Measurements from ENCODE around the gene SP1. TPM values are rescaled to one million over a fixed set of nuclear protein-coding genes. Genes with fewer than 3 reads are reported as not detected.

The SP1 gene
- total RNA-seq, 1 experiment from 2014 or later, result 78.4 TPM

DNA sequence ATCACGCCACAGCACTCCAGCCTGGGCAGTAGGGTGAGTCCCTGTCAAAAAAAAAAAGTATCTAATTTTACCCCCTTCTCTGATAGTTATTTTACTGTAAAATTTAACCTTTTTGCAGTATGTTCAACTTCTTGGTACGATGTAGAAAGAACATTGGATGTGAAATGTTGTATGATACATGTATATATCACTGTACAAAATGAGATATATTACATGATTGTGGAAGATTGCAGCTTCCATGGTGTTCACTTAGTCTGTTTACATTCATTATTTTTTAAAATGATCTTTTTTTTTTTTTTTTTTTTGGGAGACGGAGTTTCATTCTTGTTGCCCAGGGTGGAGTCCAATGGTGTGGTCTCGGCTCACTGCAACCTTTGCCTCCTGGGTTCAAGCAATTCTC lies 9.0 kb downstream of the SP1 start:
- Histone ChIP-seq H3K4me3 (ENCODE audit: low read depth, low read length, poor library complexity, severe bottlenecking) (no peak overlapping the region), H3K27ac (ENCODE audit: low read depth, low read length, poor library complexity, severe bottlenecking) (peak overlapping the region; percentile 60), H3K9me3 (ENCODE audit: low read depth, low read length, poor library complexity, severe bottlenecking) (no peaks in the 10 kb centered on the region), H3K4me1 (ENCODE audit: insufficient read depth, low read length, poor library complexity, severe bottlenecking) (peaks cover 47% of the 10 kb centered on the region), H3K27me3 (replicated peaks; ENCODE audit: insufficient read depth, low read depth, low read length, poor library complexity) (no peaks in the 10 kb centered on the region), H3K36me3 (ENCODE audit: insufficient read depth, low read length, poor library complexity, severe bottlenecking) (peaks cover 32% of the 10 kb centered on the region)
- intact Hi-C loops (cut with micrococcal nuclease; ENCODE audit: unreplicated experiment), result no loop called here
- no peak for DNase-seq (ENCODE audit: low spot score)
- ChIA-PET POLR2A (ENCODE audit: low non-redundant PET) (no interaction called here), CTCF (interaction anchor here (0.7 kb wide), 1 partner anchor 94 kb away, joined by 6 read pairs; no protein-coding TSS in a partner anchor)
- no TSS peak for BruUV-seq (replicated peaks)
- TF ChIP-seq, protein P1, sequence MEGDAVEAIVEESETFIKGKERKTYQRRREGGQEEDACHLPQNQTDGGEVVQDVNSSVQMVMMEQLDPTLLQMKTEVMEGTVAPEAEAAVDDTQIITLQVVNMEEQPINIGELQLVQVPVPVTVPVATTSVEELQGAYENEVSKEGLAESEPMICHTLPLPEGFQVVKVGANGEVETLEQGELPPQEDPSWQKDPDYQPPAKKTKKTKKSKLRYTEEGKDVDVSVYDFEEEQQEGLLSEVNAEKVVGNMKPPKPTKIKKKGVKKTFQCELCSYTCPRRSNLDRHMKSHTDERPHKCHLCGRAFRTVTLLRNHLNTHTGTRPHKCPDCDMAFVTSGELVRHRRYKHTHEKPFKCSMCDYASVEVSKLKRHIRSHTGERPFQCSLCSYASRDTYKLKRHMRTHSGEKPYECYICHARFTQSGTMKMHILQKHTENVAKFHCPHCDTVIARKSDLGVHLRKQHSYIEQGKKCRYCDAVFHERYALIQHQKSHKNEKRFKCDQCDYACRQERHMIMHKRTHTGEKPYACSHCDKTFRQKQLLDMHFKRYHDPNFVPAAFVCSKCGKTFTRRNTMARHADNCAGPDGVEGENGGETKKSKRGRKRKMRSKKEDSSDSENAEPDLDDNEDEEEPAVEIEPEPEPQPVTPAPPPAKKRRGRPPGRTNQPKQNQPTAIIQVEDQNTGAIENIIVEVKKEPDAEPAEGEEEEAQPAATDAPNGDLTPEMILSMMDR (conservative IDR thresholded peaks at IDR 0.05; ENCODE audit: low read depth, low read length), result no peak
- TF ChIP-seq EZH2 (IDR thresholded peaks at IDR 0.05; ENCODE audit: borderline replicate concordance, low read depth, low read length, poor library complexity, severe bottlenecking), result no peak

DNA sequence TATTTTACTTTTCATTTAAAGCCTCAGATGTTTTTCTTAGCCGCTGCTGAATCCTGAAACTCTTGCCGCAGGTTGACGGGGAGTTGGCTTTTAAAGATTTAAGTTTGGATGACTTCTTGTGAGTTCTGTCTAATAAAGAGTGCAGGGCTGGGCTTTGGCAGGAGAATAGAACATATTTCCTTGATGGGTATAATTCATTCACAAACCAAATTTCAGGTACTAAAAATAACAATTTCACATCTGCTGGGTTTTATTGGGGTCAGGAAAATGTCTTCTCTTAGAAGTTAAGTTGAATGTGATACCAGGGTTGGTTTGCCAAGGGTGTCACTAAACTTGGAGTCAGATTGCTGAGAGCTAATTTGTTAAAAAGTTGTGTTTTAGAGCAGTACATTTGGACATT lies 9.7 kb downstream of the SP1 start:
- Histone ChIP-seq H3K27ac (ENCODE audit: low read depth, low read length, poor library complexity, severe bottlenecking) (peak overlapping the region; percentile 7), H3K4me3 (ENCODE audit: low read depth, low read length, poor library complexity, severe bottlenecking) (no peak overlapping the region), H3K9me3 (ENCODE audit: low read depth, low read length, poor library complexity, severe bottlenecking) (no peaks in the 10 kb centered on the region), H3K4me1 (ENCODE audit: insufficient read depth, low read length, poor library complexity, severe bottlenecking) (peaks cover 47% of the 10 kb centered on the region), H3K36me3 (ENCODE audit: insufficient read depth, low read length, poor library complexity, severe bottlenecking) (peaks cover 28% of the 10 kb centered on the region), H3K27me3 (replicated peaks; ENCODE audit: insufficient read depth, low read depth, low read length, poor library complexity) (no peaks in the 10 kb centered on the region)
- no TSS peak for BruUV-seq (replicated peaks)
- ChIA-PET POLR2A (ENCODE audit: low non-redundant PET) (no interaction called here), CTCF (no interaction called here)
- intact Hi-C loops (cut with micrococcal nuclease; ENCODE audit: unreplicated experiment), result no loop called here
- DNase-seq (ENCODE audit: low spot score), result no peak
- TF ChIP-seq, protein P1 (conservative IDR thresholded peaks at IDR 0.05; ENCODE audit: low read depth, low read length), result no peak
- TF ChIP-seq EZH2 (IDR thresholded peaks at IDR 0.05; ENCODE audit: borderline replicate concordance, low read depth, low read length, poor library complexity, severe bottlenecking), result no peak

DNA sequence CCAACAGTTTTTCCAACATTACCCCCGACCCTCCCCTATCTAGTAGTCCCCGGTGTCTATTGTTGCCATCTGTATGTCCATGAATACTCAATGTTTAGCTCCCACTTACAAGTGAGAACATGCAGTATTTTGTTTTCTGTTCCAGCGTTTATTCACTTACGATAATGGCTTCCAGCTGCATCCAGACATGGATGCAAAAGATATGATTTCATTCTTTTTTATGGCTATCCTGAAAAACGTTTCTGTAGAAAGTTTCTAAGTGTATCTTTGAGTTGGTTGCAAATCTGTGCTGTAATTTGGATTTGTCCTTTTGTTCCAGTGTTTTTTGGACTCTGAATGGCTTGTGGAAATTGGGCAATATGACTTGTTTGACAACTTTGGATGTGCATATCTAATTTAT lies 11.7 kb downstream of the SP1 start:
- CTCF ChIA-PET, result no interaction called here
- TF ChIP-seq, protein P1 (conservative IDR thresholded peaks at IDR 0.05; ENCODE audit: low read depth, low read length), result no peak
- TF ChIP-seq EZH2 (IDR thresholded peaks at IDR 0.05; ENCODE audit: borderline replicate concordance, low read depth, low read length, poor library complexity, severe bottlenecking), result no peak
- no TSS peak for BruUV-seq (replicated peaks)
- H3K27me3 ChIP-seq (replicated peaks; ENCODE audit: insufficient read depth, low read depth, low read length, poor library complexity), result no peaks in the 10 kb centered on the region
- no peaks in the 10 kb centered on the region for H3K9me3 ChIP-seq (ENCODE audit: low read depth, low read length, poor library complexity, severe bottlenecking)
- peaks cover 47% of the 10 kb centered on the region for H3K4me1 ChIP-seq (ENCODE audit: insufficient read depth, low read length, poor library complexity, severe bottlenecking)
- no peak for DNase-seq (ENCODE audit: low spot score)
- H3K36me3 ChIP-seq (ENCODE audit: insufficient read depth, low read length, poor library complexity, severe bottlenecking), result peaks cover 16% of the 10 kb centered on the region
- intact Hi-C loops (cut with micrococcal nuclease; ENCODE audit: unreplicated experiment), result no loop called here
- H3K4me3 ChIP-seq (ENCODE audit: low read depth, low read length, poor library complexity, severe bottlenecking), result no peak overlapping the region
- POLR2A ChIA-PET (ENCODE audit: low non-redundant PET), result interaction anchor here (0.7 kb wide), 1 partner anchor 11 kb away, joined by 6 read pairs; no protein-coding TSS in a partner anchor
- no peak overlapping the region for H3K27ac ChIP-seq (ENCODE audit: low read depth, low read length, poor library complexity, severe bottlenecking)

Data from A673 (cell line).